ENCODE measurements around the gene LMOD1.
"Not testable (repeated sequence)": the region's sequence is repeated elsewhere in the genome, so short reads cannot be mapped to it uniquely, and the experiment has no call there.

The LMOD1 gene

GRCh38 chr1:201911826-201912571 lies 34.3 kb downstream of the LMOD1 start:
- Mint-ChIP-seq H3K27me3 (no peaks in the 10 kb centered on the region), H3K36me3 (no peaks in the 10 kb centered on the region), H3K9me3 (ENCODE audit: low read depth) (no peaks in the 10 kb centered on the region), H3K4me1 (ENCODE audit: low read depth) (no peaks in the 10 kb centered on the region), H3K27ac (no peak overlapping the region), H3K4me3 (no peak overlapping the region)

GRCh38 chr1:201907621-201908020 lies 38.7 kb downstream of the LMOD1 start:
- H3K9me3 Mint-ChIP-seq (ENCODE audit: low read depth): no peaks in the 10 kb centered on the region
- no peak overlapping the region for H3K27ac Mint-ChIP-seq
- H3K4me1 Mint-ChIP-seq (ENCODE audit: low read depth): no peaks in the 10 kb centered on the region
- H3K36me3 Mint-ChIP-seq: no peaks in the 10 kb centered on the region
- H3K27me3 Mint-ChIP-seq: no peaks in the 10 kb centered on the region
- H3K4me3 Mint-ChIP-seq: no peak overlapping the region

- Mint-ChIP-seq H3K27ac (no peak overlapping the region), H3K36me3 (no peaks in the 10 kb centered on the region), H3K27me3 (no peaks in the 10 kb centered on the region), H3K4me1 (ENCODE audit: low read depth) (no peaks in the 10 kb centered on the region), H3K9me3 (ENCODE audit: low read depth) (no peaks in the 10 kb centered on the region), H3K4me3 (no peak overlapping the region)
Observed at GRCh38 chr1:201906336-201906735, 40.0 kb downstream of the LMOD1 start.

- Mint-ChIP-seq H3K4me3 (no peak overlapping the region), H3K27me3 (no peaks in the 10 kb centered on the region), H3K9me3 (ENCODE audit: low read depth) (no peaks in the 10 kb centered on the region), H3K27ac (no peak overlapping the region), H3K36me3 (no peaks in the 10 kb centered on the region), H3K4me1 (ENCODE audit: low read depth) (no peaks in the 10 kb centered on the region)
Observed at GRCh38 chr1:201905234-201905890, 41.0 kb downstream of the LMOD1 start.

GRCh38 chr1:201904579-201904978 lies 41.8 kb downstream of the LMOD1 start:
- no peak overlapping the region for H3K27ac Mint-ChIP-seq
- H3K4me1 Mint-ChIP-seq (ENCODE audit: low read depth): no peaks in the 10 kb centered on the region
- no peaks in the 10 kb centered on the region for H3K27me3 Mint-ChIP-seq
- H3K4me3 Mint-ChIP-seq: no peak overlapping the region
- no peaks in the 10 kb centered on the region for H3K36me3 Mint-ChIP-seq
- no peaks in the 10 kb centered on the region for H3K9me3 Mint-ChIP-seq (ENCODE audit: low read depth)

- H3K9me3 Mint-ChIP-seq (ENCODE audit: low read depth): no peaks in the 10 kb centered on the region
- H3K27me3 Mint-ChIP-seq: no peaks in the 10 kb centered on the region
- H3K4me1 Mint-ChIP-seq (ENCODE audit: low read depth): no peaks in the 10 kb centered on the region
- H3K36me3 Mint-ChIP-seq: no peaks in the 10 kb centered on the region
- no peak overlapping the region for H3K27ac Mint-ChIP-seq
- H3K4me3 Mint-ChIP-seq: no peak overlapping the region
Observed at GRCh38 chr1:201903135-201903534, 43.2 kb downstream of the LMOD1 start.

- Mint-ChIP-seq H3K9me3 (ENCODE audit: low read depth) (no peaks in the 10 kb centered on the region), H3K4me3 (no peak overlapping the region), H3K27ac (no peak overlapping the region)
Observed at GRCh38 chr1:201902198-201902597, 44.1 kb downstream of the LMOD1 start.

GRCh38 chr1:201901036-201901435 lies 45.3 kb downstream of the LMOD1 start:
- H3K27ac Mint-ChIP-seq; H3K4me3 Mint-ChIP-seq; H3K27me3 Mint-ChIP-seq; H3K36me3 Mint-ChIP-seq; H3K4me1 Mint-ChIP-seq (ENCODE audit: low read depth); H3K9me3 Mint-ChIP-seq (ENCODE audit: low read depth): not testable (repeated sequence)

More at GRCh38 chr1:201902198-201902597, 44.1 kb downstream of the LMOD1 start:
- Mint-ChIP-seq H3K36me3 (no peaks in the 10 kb centered on the region), H3K4me1 (ENCODE audit: low read depth) (no peaks in the 10 kb centered on the region), H3K27me3 (no peaks in the 10 kb centered on the region)

GRCh38 chr1:201900476-201900875 lies 45.9 kb downstream of the LMOD1 start:
- no peaks in the 10 kb centered on the region for H3K9me3 Mint-ChIP-seq (ENCODE audit: low read depth)
- H3K4me3 Mint-ChIP-seq: no peak overlapping the region
- no peaks in the 10 kb centered on the region for H3K27me3 Mint-ChIP-seq
- H3K36me3 Mint-ChIP-seq: no peaks in the 10 kb centered on the region
- H3K27ac Mint-ChIP-seq: no peak overlapping the region
- peaks cover 7% of the 10 kb centered on the region for H3K4me1 Mint-ChIP-seq (ENCODE audit: low read depth)

GRCh38 chr1:201899683-201900429 lies 46.5 kb downstream of the LMOD1 start:
- Mint-ChIP-seq H3K4me3 (no peak overlapping the region), H3K27ac (no peak overlapping the region), H3K27me3 (no peaks in the 10 kb centered on the region), H3K4me1 (ENCODE audit: low read depth) (peaks cover 7% of the 10 kb centered on the region), H3K36me3 (no peaks in the 10 kb centered on the region), H3K9me3 (ENCODE audit: low read depth) (no peaks in the 10 kb centered on the region)

GRCh38 chr1:201898992-201899391 lies 47.4 kb downstream of the LMOD1 start:
- Mint-ChIP-seq H3K27me3 (peaks cover 2% of the 10 kb centered on the region), H3K27ac (no peak overlapping the region), H3K4me1 (ENCODE audit: low read depth) (peaks cover 7% of the 10 kb centered on the region), H3K9me3 (ENCODE audit: low read depth) (no peaks in the 10 kb centered on the region), H3K4me3 (no peak overlapping the region), H3K36me3 (no peaks in the 10 kb centered on the region)

- Mint-ChIP-seq H3K36me3 (no peaks in the 10 kb centered on the region), H3K4me1 (ENCODE audit: low read depth) (peaks cover 7% of the 10 kb centered on the region), H3K9me3 (ENCODE audit: low read depth) (no peaks in the 10 kb centered on the region), H3K4me3 (no peak overlapping the region), H3K27ac (no peak overlapping the region), H3K27me3 (peaks cover 4% of the 10 kb centered on the region)
Observed at GRCh38 chr1:201898240-201898894, 48.0 kb downstream of the LMOD1 start.

GRCh38 chr1:201896951-201897391 lies 49.4 kb downstream of the LMOD1 start:
- Mint-ChIP-seq H3K9me3 (ENCODE audit: low read depth) (no peaks in the 10 kb centered on the region), H3K4me3 (no peak overlapping the region), H3K27me3 (peaks cover 11% of the 10 kb centered on the region), H3K4me1 (ENCODE audit: low read depth) (peaks cover 7% of the 10 kb centered on the region), H3K27ac (no peak overlapping the region), H3K36me3 (no peaks in the 10 kb centered on the region)

- Mint-ChIP-seq H3K27me3 (peaks cover 15% of the 10 kb centered on the region), H3K27ac (no peak overlapping the region), H3K4me1 (ENCODE audit: low read depth) (peaks cover 7% of the 10 kb centered on the region), H3K36me3 (no peaks in the 10 kb centered on the region), H3K4me3 (peak overlapping the region; percentile 30), H3K9me3 (ENCODE audit: low read depth) (no peaks in the 10 kb centered on the region)
Observed at GRCh38 chr1:201895913-201896807, 50.2 kb downstream of the LMOD1 start.

All from activated naive CD8-positive, alpha-beta T cell (primary cell).